Measurements from ENCODE around the gene TMEM38A.

The TMEM38A gene

DNA sequence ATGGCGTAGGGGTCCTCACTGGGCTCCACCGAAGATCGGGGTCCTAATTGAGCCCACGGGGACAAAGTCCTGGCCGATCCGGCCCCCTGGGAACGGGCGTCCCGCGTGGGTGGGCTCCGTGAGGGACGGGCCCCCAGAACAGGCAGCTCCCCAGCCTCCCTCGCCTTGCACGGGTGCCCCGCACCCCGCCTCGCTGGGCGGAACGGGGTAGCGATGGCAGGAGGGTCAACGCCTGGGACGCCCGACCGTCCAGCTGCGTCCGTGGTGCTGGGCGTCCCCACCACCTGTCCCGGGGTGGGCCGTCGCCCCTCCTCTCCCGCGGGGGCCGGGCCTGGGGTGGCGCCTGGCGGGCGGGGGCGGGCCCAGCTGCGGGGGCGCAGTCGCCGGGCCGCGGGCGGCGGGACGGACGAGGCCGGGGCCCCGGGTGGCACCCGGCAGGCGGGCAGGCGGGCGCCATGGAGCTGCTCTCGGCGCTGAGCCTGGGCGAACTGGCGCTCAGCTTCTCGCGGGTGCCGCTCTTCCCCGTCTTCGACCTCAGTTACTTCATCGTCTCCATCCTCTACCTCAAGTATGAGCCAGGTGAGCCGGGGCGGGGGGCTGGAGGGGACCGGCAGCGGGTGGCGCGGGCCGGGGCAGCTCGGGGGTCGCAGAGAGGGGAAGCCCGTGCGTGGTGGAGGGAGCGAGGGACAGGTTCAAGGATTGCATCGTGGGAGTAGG, at the start of gene TMEM38A:
TSS of gene TMEM38A (plus strand) at position 377 of the 717 bp plus-strand sequence. CDS start at position 456, 79 bp downstream.
- DNase-seq: no peak

DNA sequence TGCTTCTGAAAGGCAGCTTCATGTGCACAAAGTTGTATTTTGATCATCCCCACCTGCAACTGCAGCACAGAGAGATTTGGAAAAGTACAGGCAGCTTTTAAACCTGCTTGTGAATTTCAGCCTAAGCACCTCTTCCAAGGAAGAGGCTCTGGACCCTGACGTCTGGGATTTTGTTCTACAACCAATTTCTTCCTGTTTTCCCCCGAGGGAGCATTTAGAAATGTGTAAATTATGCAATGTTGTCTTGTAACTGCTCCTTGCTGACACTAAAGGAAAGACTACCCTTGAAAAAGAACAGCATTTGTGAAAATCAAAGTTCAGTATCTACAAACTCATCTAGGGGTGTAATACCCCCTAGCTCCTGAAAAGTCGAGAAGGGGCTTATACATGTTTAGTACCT, 48.3 kb upstream of the TMEM38A start:
- no peak for DNase-seq

- no peak for DNase-seq
Observed at GRCh38 chr19:16613841-16614240, 47.1 kb upstream of the TMEM38A start.

GRCh38 chr19:16614941-16615340, 46.0 kb upstream of the TMEM38A start:
- no peak for DNase-seq

GRCh38 chr19:16615808-16616207, 45.1 kb upstream of the TMEM38A start:
- no peak for DNase-seq

DNA sequence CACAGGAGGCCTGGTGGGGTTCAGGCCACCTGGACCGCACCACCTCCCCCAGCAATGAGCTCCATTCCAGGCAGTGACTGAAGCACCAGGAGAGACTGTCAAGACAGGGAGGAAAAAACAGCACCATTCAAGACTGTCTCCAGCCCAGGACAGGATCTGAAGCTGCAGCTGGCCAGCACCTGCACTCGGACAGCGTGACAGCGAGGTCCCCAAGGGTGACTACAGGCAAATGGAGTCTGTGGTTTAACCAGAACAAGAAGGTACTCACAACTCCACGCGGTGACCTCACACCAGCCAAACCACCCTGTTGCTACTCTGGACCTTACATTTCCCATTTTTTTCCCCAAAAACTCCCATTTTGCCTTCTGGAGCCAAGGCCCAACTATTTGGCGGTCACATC, 42.7 kb upstream of the TMEM38A start:
- DNase-seq: no peak

DNA sequence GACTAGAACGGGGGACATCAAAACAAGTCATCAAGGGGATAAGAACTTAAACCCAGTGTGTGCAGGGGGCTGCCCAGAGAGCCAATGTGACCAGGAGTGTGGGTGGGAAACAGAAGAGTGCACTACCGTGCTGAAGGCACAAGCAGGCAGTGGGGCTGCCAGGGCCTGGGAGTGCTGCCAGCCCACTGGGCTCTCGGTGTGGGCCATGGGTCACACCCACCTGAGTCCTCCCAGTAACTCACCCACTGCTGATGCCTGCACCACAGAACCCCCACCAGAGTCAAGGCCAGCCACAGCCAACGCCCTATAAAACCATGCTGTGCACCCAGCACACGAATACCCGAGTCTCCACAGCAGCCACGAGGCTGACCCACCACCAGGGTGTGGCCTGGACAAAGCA, 41.5 kb upstream of the TMEM38A start:
- DNase-seq: peak; percentile 50

GRCh38 chr19:16620018-16620417, 40.9 kb upstream of the TMEM38A start:
- no peak for DNase-seq

DNA sequence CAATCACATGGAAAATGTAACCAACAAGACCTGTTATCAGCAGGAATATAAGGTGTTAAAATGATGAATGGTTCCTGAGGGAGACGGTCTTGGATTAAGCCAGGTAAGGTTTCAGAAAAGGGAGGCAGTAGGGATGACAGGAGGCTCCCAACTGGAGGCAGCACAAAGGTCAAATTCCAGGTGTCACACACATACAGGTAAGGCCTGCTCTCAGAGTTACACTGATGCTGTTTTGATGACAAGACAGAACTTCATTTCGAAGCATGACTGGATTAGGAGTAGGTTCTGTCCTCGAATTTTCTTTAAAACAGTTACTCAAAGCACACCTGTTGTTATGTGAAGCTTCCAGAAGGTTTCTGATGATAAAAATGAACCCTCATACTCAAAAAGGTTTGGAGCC, 40.4 kb upstream of the TMEM38A start:
- no peak for DNase-seq

GRCh38 chr19:16621165-16621800, 39.7 kb upstream of the TMEM38A start:
- no peak for DNase-seq

DNA sequence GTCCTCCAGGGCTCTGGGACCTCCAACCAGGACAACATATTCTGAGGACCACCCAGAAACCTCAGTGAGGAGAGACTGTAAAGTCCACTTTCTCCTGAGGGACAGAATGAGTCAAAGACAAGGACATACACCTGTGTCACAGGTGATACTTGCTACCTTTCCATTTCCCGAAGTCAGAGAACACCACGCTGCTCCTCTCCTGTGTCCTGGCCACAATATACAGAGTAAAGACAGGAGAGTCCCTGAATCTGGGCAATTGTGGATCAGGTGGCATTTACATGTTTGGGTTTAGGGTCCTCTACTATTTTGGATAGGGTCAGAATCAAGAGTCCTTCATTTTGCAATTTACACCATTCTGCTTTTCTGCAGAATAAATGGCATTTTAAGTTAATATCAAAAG, 37.9 kb upstream of the TMEM38A start:
- no peak for DNase-seq

GRCh38 chr19:16623576-16623975, 37.4 kb upstream of the TMEM38A start:
- no peak for DNase-seq

- DNase-seq: no peak
Observed at GRCh38 chr19:16624236-16624635, 36.7 kb upstream of the TMEM38A start.

DNA sequence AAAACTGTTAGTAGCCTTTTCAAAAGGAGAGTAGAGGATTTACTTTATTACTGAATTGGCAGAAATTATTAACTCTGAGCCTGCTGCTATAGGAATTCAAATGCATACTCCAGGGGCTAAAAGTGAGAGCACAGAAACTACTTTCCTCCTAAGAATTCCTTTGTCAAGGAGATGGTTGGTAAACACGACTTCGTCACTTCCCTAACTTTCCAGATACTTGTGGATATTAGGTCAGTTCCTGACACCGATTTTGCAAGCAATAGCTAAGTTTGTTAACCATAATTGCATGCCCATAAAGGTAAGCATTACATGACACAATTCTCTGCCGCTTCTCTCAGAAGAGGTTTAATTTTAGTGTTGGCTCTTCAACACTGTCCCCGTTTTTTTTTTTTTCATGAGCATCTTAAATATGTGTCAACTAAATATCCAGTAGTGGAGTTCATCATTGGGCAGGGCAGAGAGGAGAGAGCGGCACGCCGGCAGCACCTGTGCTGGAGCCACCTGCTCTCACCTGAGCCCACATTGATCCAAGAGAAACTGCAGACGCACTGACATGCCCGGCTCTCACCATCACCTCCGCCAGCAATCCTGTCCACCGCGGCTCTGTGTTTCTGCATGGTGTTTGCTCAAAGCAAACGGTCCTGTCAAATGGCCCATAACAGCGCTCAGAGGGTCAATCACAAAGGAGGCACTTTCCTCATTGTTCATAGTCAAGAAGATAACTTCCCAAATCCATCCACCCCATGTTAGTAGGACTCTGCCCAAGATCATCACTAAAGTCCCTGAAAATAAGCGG, 35.6 kb upstream of the TMEM38A start:
- no peak for DNase-seq

- DNase-seq: no peak
Observed at GRCh38 chr19:16626796-16627192, 34.1 kb upstream of the TMEM38A start.

- DNase-seq: peak; percentile 63
Observed at GRCh38 chr19:16627193-16627927, 33.6 kb upstream of the TMEM38A start.

DNA sequence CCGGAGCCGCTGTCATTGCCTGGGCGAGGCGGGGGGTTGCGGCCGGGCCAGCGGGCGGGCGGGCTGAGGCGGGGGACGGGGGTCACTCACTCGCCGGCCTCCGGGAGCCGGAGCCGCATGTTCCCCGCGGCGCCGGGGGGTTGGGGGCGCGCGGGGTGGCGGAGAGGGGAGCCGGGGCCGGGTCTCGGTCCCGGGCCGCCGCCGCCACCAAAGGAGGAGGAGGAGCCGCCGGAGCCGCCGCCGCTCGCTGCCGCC, 33.1 kb upstream of the TMEM38A start:
- no peak for DNase-seq

- peak; percentile 98 for DNase-seq
Observed at GRCh38 chr19:16628183-16628983, 32.6 kb upstream of the TMEM38A start, which contains the start of gene MED26. Gene MED26, minus strand, starts transcription at chr19:16628204. Its CDS starts 261 bp downstream, at chr19:16627943.

DNA sequence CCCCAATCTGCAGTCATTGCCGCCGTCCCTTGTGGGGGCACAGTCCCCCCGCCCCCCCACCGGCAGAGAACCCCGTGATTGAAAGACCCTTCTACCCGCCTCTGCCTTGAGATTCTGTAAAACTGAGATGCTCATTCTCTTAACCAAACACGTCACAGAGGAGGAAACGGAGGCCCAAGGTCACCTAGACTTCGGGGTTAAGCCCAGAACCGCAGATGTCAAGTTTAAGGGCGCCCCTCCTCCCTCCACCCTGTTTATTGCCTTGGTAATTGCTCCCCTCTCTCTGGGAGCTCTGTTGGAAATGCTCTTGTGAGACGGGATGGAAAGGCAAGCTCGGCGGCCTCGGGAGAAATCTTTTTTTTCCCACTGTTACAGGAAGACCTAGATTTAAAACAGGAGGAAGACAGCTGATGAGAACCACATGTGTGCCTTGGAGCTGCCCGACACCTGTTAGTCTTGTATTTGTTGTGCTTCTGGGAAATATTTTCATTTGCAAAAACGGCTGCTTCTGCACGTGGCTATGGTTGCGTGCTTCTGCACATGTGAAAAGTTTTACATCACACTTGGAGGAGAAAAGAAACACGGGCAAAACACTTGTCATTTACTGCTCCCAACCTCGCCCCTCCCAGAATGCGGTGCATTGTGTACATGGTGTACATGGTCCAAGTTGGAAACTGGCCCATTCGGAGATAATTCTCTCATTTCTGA, 31.8 kb upstream of the TMEM38A start:
- peak; percentile 35 for DNase-seq

GRCh38 chr19:16631465-16631864, 29.5 kb upstream of the TMEM38A start:
- DNase-seq: no peak

- no peak for DNase-seq
Observed at GRCh38 chr19:16637535-16637934, 23.4 kb upstream of the TMEM38A start.

DNA sequence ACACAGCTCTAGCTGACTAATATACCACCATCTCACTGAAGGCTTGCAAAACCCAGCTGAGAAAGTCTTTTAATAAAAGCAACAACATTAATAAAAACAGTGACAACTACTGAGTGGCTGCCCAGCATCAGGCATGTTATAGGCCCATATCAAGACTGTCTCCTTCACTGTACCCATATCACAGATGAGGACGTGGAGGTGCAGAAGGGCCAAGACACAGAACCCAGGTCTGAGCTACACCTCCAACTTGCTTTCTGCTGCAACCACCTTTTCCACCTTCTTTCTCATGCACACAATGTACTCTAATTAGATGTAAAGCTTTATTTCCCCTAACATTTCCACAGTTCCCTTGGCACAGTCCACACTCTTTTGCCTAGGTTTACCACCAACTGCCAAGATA, 22.3 kb upstream of the TMEM38A start:
- DNase-seq: no peak

Measured in hematopoietic multipotent progenitor cell treated with erythropoietin and hydrocortisone succinate and interleukin-3 and kit ligand, for 4 days (in vitro differentiated cells).